IMR-90 (cell line): ENCODE data around the gene PHF21B. TPM values are rescaled to one million over a fixed set of nuclear protein-coding genes. Genes with fewer than 3 reads are reported as not detected.

Experiments
- ATAC-seq: fragments of 200-7000 bp; cut with Tn5 transposase; 2 replicates; pipeline ENCODE4 v1.9.1; 2020; ENCODE audit warnings: low read depth, mild to moderate bottlenecking, moderate library complexity
- BruUV-seq: library from RNA; stranded (reverse); fragments of 400-500 nt; replicated peaks from 2 replicates; lab custom pipeline; 2021; lab: Mats Ljungman, UMichigan
- CTCF ChIA-PET: fragments of 300-600 bp; formaldehyde crosslinking; extraction: SDS; loops from one replicate; lab custom pipeline; 2021; ENCODE audit warnings: antibody characterized with exemption; lab: Yijun Ruan, JAX
- POLR2A ChIA-PET: fragments of 300-600 bp; sonication (Branson Sonifier 250); formaldehyde crosslinking; loops from one replicate; lab custom pipeline; 2022; ENCODE audit warnings: antibody characterized with exemption; ENCODE audit not compliant: unreplicated experiment; lab: Charles Lee
- DNase-seq: peaks from one replicate; pipeline ENCODE4 v3.0.0; 2013
- H2AFZ ChIP-seq: replicated peaks from 2 replicates; pipeline ENCODE3; 2013; ENCODE audit warnings: low read length, mild to moderate bottlenecking; ENCODE audit not compliant: poor library complexity
- H2AK5ac ChIP-seq: 2 replicates; pipeline ENCODE4 v1.6.1; 2013; ENCODE audit warnings: low read depth, low read length, inconsistent platforms
- H2AK9ac ChIP-seq: replicated peaks from 2 replicates; pipeline ENCODE3; 2013; ENCODE audit warnings: mild to moderate bottlenecking, low read depth, low read length, moderate library complexity; ENCODE audit not compliant: poor library complexity
- H2BK120ac ChIP-seq: 2 replicates; pipeline ENCODE4 v1.6.1; 2013; ENCODE audit warnings: low read depth, low read length, inconsistent platforms
- H2BK15ac ChIP-seq: 3 replicates; pipeline ENCODE4 v1.6.1; 2013; ENCODE audit warnings: low read depth, low read length, inconsistent platforms
- H2BK20ac ChIP-seq: 2 replicates; pipeline ENCODE4 v1.6.1; 2013; ENCODE audit warnings: low read depth, mild to moderate bottlenecking, inconsistent platforms, low read length, moderate library complexity
- H2BK5ac ChIP-seq: 2 replicates; pipeline ENCODE4 v1.6.1; 2013; ENCODE audit warnings: mild to moderate bottlenecking, low read depth, low read length, inconsistent platforms; ENCODE audit not compliant: poor library complexity, severe bottlenecking
- H3K14ac ChIP-seq: replicated peaks from 2 replicates; pipeline ENCODE4 v1.6.1; 2013; ENCODE audit warnings: low read depth, low read length, inconsistent platforms
- H3K18ac ChIP-seq: 2 replicates; pipeline ENCODE4 v1.6.1; 2013; ENCODE audit warnings: low read depth, low read length, control low read depth
- H3K23ac ChIP-seq: 2 replicates; pipeline ENCODE4 v1.6.1; 2013; ENCODE audit warnings: low read depth, low read length, inconsistent platforms
- H3K27ac ChIP-seq: 2 replicates; pipeline ENCODE4 v1.5.1; 2013; ENCODE audit warnings: mild to moderate bottlenecking, control low read depth, low read length; ENCODE audit not compliant: insufficient read depth
- H3K27me3 ChIP-seq: 2 replicates; pipeline ENCODE4 v1.6.1; 2013; ENCODE audit warnings: low read length; ENCODE audit not compliant: control insufficient read depth, insufficient read depth
- H3K36me3 ChIP-seq: 2 replicates; pipeline ENCODE4 v1.6.1; 2013; ENCODE audit warnings: low read length, mixed read lengths; ENCODE audit not compliant: control insufficient read depth, insufficient read depth
- H3K4ac ChIP-seq: 2 replicates; pipeline ENCODE4 v1.6.1; 2013; ENCODE audit warnings: low read depth, low read length, inconsistent platforms
- H3K4me1 ChIP-seq: 2 replicates; pipeline ENCODE4 v1.6.1; 2013; ENCODE audit warnings: low read length, mixed read lengths; ENCODE audit not compliant: control insufficient read depth, insufficient read depth
- H3K4me2 ChIP-seq: 2 replicates; pipeline ENCODE4 v1.6.1; 2013; ENCODE audit warnings: low read depth, mild to moderate bottlenecking, control low read depth, low read length, moderate library complexity
- H3K4me3 ChIP-seq: 2 replicates; pipeline ENCODE4 v1.5.1; 2013; ENCODE audit warnings: low read depth, mild to moderate bottlenecking, control low read depth, low read length, moderate library complexity; ENCODE audit not compliant: insufficient read depth
- H3K56ac ChIP-seq: 2 replicates; pipeline ENCODE4 v1.6.1; 2013; ENCODE audit warnings: low read length, inconsistent platforms; ENCODE audit not compliant: insufficient read depth; ENCODE audit errors: extremely low read depth
- H3K79me1 ChIP-seq, 2 experiments: 2 replicates each; pipeline ENCODE4 v1.6.1; 2013; ENCODE audit warnings: low read length in 2 of 2, inconsistent platforms in 1 of 2, low read depth in 1 of 2
- H3K9ac ChIP-seq: 2 replicates; pipeline ENCODE4 v1.6.1; 2013; ENCODE audit warnings: low read depth, low read length, control low read depth
- H3K9me1 ChIP-seq: 2 replicates; pipeline ENCODE4 v1.6.1; 2013; ENCODE audit warnings: low read length, inconsistent platforms; ENCODE audit not compliant: insufficient read depth
- H3K9me3 ChIP-seq: 2 replicates; pipeline ENCODE4 v1.6.1; 2013; ENCODE audit warnings: low read length; ENCODE audit not compliant: control insufficient read depth, insufficient read depth
- H4K20me1 ChIP-seq: 2 replicates; pipeline ENCODE4 v1.6.1; 2013; ENCODE audit warnings: low read length, inconsistent platforms; ENCODE audit not compliant: insufficient read depth
- H4K5ac ChIP-seq: 2 replicates; pipeline ENCODE4 v1.6.1; 2013; ENCODE audit warnings: mild to moderate bottlenecking, low read depth, low read length, control low read depth
- H4K8ac ChIP-seq, 2 experiments: 2 replicates each; pipeline ENCODE4 v1.6.1; 2013; ENCODE audit warnings: low read depth in 2 of 2, low read length in 2 of 2, control low read depth in 1 of 2, inconsistent platforms in 1 of 2
- H4K91ac ChIP-seq: 2 replicates; pipeline ENCODE4 v1.6.1; 2013; ENCODE audit warnings: low read depth, low read length, inconsistent platforms; ENCODE audit not compliant: insufficient read depth
- BHLHE40 ChIP-seq: fragments of 150-350 bp; IDR thresholded peaks from 2 replicates; pipeline ENCODE4 v1.6.1; 2016; ENCODE audit warnings: mild to moderate bottlenecking, low read depth, low read length
- ELK1 ChIP-seq: fragments of 150-350 bp; IDR thresholded peaks from 2 replicates; pipeline ENCODE4 v1.6.1; 2016; ENCODE audit warnings: low read depth, mild to moderate bottlenecking, low read length, moderate library complexity, borderline replicate concordance
- NFE2L2 ChIP-seq: fragments of 150-350 bp; IDR thresholded peaks from 2 replicates; pipeline ENCODE4 v1.6.1; 2016; ENCODE audit warnings: low read depth, mild to moderate bottlenecking, low read length
- RCOR1 ChIP-seq: IDR thresholded peaks from 2 replicates; pipeline ENCODE4 v1.6.1; 2012; ENCODE audit warnings: mild to moderate bottlenecking, low read length, improper control_type of control experiment; ENCODE audit not compliant: insufficient replicate concordance
- WGBS, 2 experiments: methylation state at CpG; one replicate each; pipeline versions ENCODE4 v1.1.5 to v1.1.7; 2013; ENCODE audit warnings: missing lambda C conversion rate in 2 of 2; ENCODE audit not compliant: insufficient read length in 1 of 2; ENCODE audit errors: extremely low coverage in 2 of 2; 5-methylcytosine and 5-hydroxymethylcytosine counted together
- dilution Hi-C: fragments of 300-500 bp; cut with HindIII; formaldehyde crosslinking; loops from one replicate; pipeline ENCODE4 v1.14.3; 2018; ENCODE audit warnings: low sequenced_read_pairs; ENCODE audit not compliant: unreplicated experiment
- in situ Hi-C: fragments of 300-500 bp; cut with MboI; formaldehyde crosslinking; loops from 3 replicates; pipeline ENCODE4 v1.14.3; 2019; ENCODE audit warnings: low sequenced_read_pairs, inconsistent platforms, mixed read lengths
- intact Hi-C: fragments of 100-400 bp; cut with micrococcal nuclease; formaldehyde crosslinking; loops from 2 replicates; pipeline ENCODE4 v1.10.0; 2022
- polyA plus RNA-seq, 3 experiments: library from polyadenylated mRNA; depleted of rRNA; stranded (reverse); fragments of >200 nt; gene quantifications; 2 replicates each; pipeline ENCODE4 v1.2.3, GENCODE V29; 2012; ENCODE audit warnings: low replicate concordance in 1 of 3
- total RNA-seq: library from RNA; depleted of rRNA; stranded (reverse); fragments of >200 nt; gene quantifications from 2 replicates; pipeline ENCODE4 v1.2.3, GENCODE V29; 2012

The PHF21B gene
- total and polyA plus RNA-seq, 2 of the 4 experiments (the other 2 are of a cell fraction): 0.02 TPM; not detected in 1

GRCh38 chr22:44941207-44941606 is 68.6 kb downstream of the PHF21B start:
- Histone ChIP-seq H4K5ac (no peak overlapping the region), H2AK5ac (no peak overlapping the region), H3K4me1 (no peaks in the 10 kb centered on the region), H4K20me1 (no peaks in the 10 kb centered on the region), H3K4me2 (no peak overlapping the region), H2BK5ac (no peak overlapping the region), H4K91ac (no peak overlapping the region), H4K8ac (no peak overlapping the region), H3K9me3 (no peaks in the 10 kb centered on the region), H2AFZ (no peak overlapping the region), H3K18ac (no peak overlapping the region), H3K4me3 (no peak overlapping the region), H3K27ac (no peak overlapping the region), H3K79me1 (no peaks in the 10 kb centered on the region), H3K4ac (no peak overlapping the region), H2AK9ac (no peak overlapping the region), H3K9me1 (no peaks in the 10 kb centered on the region), H3K9ac (no peak overlapping the region), H3K27me3 (peaks cover 52% of the 10 kb centered on the region), H3K23ac (no peak overlapping the region), H3K14ac (no peak overlapping the region), H2BK15ac (no peak overlapping the region), H2BK20ac (no peak overlapping the region), H3K36me3 (no peaks in the 10 kb centered on the region), H2BK120ac (no peak overlapping the region), H3K56ac (no peak overlapping the region)
- POLR2A ChIA-PET: no interaction called here
- no TSS peak for BruUV-seq
- intact Hi-C loops (no loop called here), dilution Hi-C loops (no loop called here), in situ Hi-C loops (no loop called here)
- CTCF ChIA-PET: no interaction called here
- DNase-seq (no peak), ATAC-seq (no peak)
- 59% methylated on average over 5 of the region's 15 CpGs; no CpG with 5 or more reads in 1 of the 2 experiments for WGBS, 2 experiments
- TF ChIP-seq NFE2L2: no peak
- TF ChIP-seq BHLHE40: no peak
- TF ChIP-seq ELK1: no peak
- no peak for TF ChIP-seq RCOR1
